Endothelial cell of umbilical vein (primary cell): Measurements from ENCODE around the gene CEACAM6.
"Not testable (repeated sequence)": the region's sequence is repeated elsewhere in the genome, so short reads cannot be mapped to it uniquely, and the experiment has no call there.

Experiments
- CTCF ChIP-seq, 2 donors: IDR thresholded peaks; 1 replicate in 1 of 2; 2 replicates in 1 of 2; pipeline ENCODE4 v1.5.1; 2011; ENCODE audit warnings: low read length in 2 of 2, mild to moderate bottlenecking in 2 of 2, moderate library complexity in 2 of 2, control low read depth in 1 of 2, inconsistent platforms in 1 of 2, low read depth in 1 of 2; ENCODE audit not compliant: insufficient read depth in 1 of 2; ENCODE audit errors: extremely low read depth in 1 of 2
- POLR2A ChIP-seq: IDR thresholded peaks from 2 replicates; pipeline ENCODE4 v1.6.1; 2012; ENCODE audit warnings: low read depth, mild to moderate bottlenecking, control low read depth, low read length
- TF ChIP-seq, protein P1 (sequence below): IDR thresholded peaks from 2 replicates; pipeline ENCODE4 v1.6.1; 2011; ENCODE audit not compliant: insufficient read depth, insufficient read length

GRCh38 chr19:41768105-41768504 is 12.8 kb downstream of the CEACAM6 start:
- TF ChIP-seq, protein P1, sequence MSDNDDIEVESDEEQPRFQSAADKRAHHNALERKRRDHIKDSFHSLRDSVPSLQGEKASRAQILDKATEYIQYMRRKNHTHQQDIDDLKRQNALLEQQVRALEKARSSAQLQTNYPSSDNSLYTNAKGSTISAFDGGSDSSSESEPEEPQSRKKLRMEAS = not testable (repeated sequence)
- not testable (repeated sequence) for TF ChIP-seq CTCF (IDR thresholded peaks at IDR 0.05; ENCODE audit: extremely low read depth in 1 of 2, insufficient read depth in 1 of 2, low read depth in 1 of 2, low read length in 2 of 2); POLR2A
